Stimulated activated CD8-positive, alpha-beta memory T cell treated with anti-CD3 and anti-CD28 coated beads, Interleukin-4, amount 100 ng/mL, for 1 hour (primary cell): ENCODE results near the gene SLFN11.
"Not testable (repeated sequence)": the region's sequence is repeated elsewhere in the genome, so short reads cannot be mapped to it uniquely, and the experiment has no call there.

Source experiments
- DNase-seq, 2 donors: peaks; one replicate each; pipeline ENCODE4 v3.0.0-alpha.2; 2020; ENCODE audit warnings: low read depth in 2 of 2, low spot score in 1 of 2

The SLFN11 gene

GRCh38 chr17:35361027-35361426 is 12.4 kb downstream of the SLFN11 start:
- DNase-seq = no peak

- no peak for DNase-seq
Observed at GRCh38 chr17:35359398-35359797, 14.0 kb downstream of the SLFN11 start.

GRCh38 chr17:35352284-35352683 is 21.1 kb downstream of the SLFN11 start:
- no peak for DNase-seq

GRCh38 chr17:35350493-35350892 is 22.9 kb downstream of the SLFN11 start:
- no peak for DNase-seq

- no peak for DNase-seq
Observed at GRCh38 chr17:35345926-35346771, 27.3 kb downstream of the SLFN11 start.

- DNase-seq = no peak
Observed at GRCh38 chr17:35345445-35345925, 27.9 kb downstream of the SLFN11 start.

GRCh38 chr17:35344262-35344661 is 29.2 kb downstream of the SLFN11 start:
- DNase-seq = no peak

GRCh38 chr17:35342276-35342675 is 31.1 kb downstream of the SLFN11 start:
- no peak for DNase-seq

- no peak for DNase-seq
Observed at GRCh38 chr17:35341411-35341992, 31.9 kb downstream of the SLFN11 start.

GRCh38 chr17:35338230-35338629 is 35.2 kb downstream of the SLFN11 start:
- no peak for DNase-seq

GRCh38 chr17:35337364-35337763 is 36.1 kb downstream of the SLFN11 start:
- DNase-seq = no peak

- not testable (repeated sequence) for DNase-seq
Observed at GRCh38 chr17:35333578-35333977, 39.8 kb downstream of the SLFN11 start.

- no peak for DNase-seq
Observed at GRCh38 chr17:35322749-35323148, 50.7 kb downstream of the SLFN11 start.

GRCh38 chr17:35315971-35316370 is 57.5 kb downstream of the SLFN11 start:
- DNase-seq = no peak

GRCh38 chr17:35315283-35315682 is 58.1 kb downstream of the SLFN11 start:
- no peak for DNase-seq

GRCh38 chr17:35314415-35315216 is 58.8 kb downstream of the SLFN11 start:
- no peak for DNase-seq

- peak in 1 of 2 donors; percentile 4 for DNase-seq
Observed at GRCh38 chr17:35313875-35314409, 59.5 kb downstream of the SLFN11 start.

GRCh38 chr17:35312790-35313711 is 60.4 kb downstream of the SLFN11 start:
- peak; percentile 59 to 77 for DNase-seq

GRCh38 chr17:35312346-35312745 is 61.1 kb downstream of the SLFN11 start:
- no peak for DNase-seq

- DNase-seq = not testable (repeated sequence)
Observed at GRCh38 chr17:35309345-35309744, 64.1 kb downstream of the SLFN11 start.
